HG02943 (cell line): ENCODE results near the gene SLC23A1.
A peak's percentile ranks its signal among the peaks of the same experiment; 100 is the strongest.

Experiments used
- ATAC-seq: cut with Tn5 transposase; IDR thresholded peaks from one replicate; pipeline ENCODE4 v1.9.1; 2021; ENCODE audit warnings: mild to moderate bottlenecking, low read depth, moderate library complexity; ENCODE audit not compliant: unreplicated experiment

SLC23A1 gene

DNA sequence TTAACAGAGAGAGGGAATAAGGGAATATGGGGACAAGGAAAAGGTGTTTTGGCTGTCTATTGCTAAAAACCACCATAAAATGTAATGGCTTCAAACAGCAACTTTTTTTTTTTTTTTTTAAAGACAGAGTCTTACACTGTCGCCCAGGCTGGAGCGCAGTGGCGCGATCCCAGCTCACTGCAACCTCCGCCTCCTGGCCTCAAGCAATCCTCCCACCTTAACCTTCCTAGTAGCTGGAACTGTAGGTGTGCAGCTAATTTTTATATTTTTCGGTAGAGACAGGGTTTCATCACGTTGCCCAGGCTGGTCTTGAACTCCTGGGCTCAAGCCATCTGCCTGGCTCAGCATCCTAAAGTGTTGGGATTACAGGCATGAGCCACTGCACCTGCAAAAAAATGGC lies 25.1 kb upstream of the SLC23A1 start:
- no peak for ATAC-seq

DNA sequence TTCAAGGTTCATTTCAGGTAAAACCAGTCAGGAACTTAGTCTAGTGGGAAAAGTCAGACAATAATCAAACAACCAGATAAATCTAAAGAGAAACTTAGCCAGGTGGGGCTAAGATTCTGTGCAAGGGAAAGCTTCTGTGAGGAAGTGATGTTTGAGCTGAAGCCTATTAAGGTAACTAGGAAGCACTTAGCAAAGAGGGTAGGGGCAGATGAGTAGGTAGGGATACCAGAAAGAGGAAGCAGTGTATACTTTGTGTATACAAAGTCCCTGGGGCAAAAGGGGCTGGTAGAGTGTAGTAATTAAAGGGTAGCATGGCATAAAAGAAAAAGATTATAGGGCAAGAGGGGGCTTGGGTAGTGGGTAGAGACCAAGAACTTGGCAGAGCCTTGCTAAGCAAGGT lies 24.4 kb upstream of the SLC23A1 start:
- ATAC-seq: no peak

DNA sequence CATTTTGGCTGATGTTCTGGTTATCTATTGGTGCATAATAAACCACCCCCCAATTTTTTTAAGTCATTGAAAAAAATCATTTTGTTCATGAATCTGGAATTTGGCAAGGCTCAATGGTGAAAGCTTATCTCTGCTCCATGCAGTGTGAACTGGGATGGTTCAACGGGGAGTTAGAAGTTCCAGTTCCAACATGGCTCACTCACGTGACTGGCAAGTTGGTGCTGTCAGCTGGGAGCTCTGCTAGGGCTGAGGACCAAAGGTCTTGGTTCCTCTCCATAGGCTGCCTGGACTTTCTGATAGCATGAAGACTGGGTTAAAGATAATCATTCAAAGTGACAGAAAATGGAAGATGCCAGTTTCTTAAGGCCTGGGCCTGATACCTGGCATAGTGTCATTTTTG lies 23.9 kb upstream of the SLC23A1 start:
- no peak for ATAC-seq

DNA sequence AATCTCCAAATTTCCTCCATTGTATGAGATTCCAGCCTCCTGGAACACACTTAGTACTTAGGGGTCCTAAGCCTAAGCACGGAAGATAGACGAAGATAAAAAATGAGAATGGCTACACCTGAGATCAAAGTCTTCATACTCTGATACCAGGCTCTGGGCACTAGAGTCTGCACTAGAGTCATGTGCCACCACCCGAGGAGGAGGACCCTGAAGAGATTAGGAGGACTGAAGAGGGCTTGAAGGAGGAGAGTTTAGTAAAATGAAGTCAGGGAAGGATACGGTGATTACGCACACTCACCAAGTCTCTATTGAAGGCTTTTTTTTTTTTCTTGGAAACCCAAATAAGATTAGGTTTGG lies 21.4 kb upstream of the SLC23A1 start:
- no peak for ATAC-seq

DNA sequence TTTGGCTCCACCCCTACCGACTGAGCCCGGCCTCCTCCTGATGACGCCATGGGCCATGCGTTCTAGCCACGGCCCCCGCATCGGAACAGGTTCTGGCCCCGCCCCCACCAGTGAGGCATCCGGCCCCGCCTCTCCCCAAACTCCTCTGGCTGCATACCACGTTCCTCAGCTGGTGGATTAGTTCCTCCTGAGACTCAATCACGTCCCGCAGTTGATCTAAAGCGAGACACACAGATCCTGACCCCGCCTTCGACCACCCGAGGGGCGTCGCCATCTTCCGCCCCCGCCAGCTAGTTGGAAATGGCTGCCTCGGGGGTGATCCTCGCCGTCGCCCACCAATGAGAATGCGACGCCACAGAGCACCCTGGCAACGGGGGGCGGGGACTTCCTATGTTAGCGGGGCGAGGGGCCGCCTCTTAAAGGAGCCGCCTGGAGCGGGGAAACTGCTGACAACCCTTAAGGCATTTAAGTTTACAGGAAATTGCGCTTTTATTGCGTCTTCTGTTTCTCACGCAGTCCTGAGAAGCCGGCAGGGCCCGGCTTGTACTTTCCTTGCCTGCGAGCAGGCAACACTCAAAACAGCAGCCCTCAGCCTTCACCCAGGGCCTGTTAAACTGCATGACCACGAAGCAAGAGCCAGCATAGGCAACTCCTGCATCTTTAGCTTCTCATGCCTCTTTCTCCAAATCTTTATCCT lies 20.8 kb upstream of the SLC23A1 start, which contains the start of gene SPATA24:
TSS of gene SPATA24 (minus strand) at position 303 of the 697 bp plus-strand sequence. CDS start at position 274, 29 bp downstream.
- peak; percentile 74 for ATAC-seq

DNA sequence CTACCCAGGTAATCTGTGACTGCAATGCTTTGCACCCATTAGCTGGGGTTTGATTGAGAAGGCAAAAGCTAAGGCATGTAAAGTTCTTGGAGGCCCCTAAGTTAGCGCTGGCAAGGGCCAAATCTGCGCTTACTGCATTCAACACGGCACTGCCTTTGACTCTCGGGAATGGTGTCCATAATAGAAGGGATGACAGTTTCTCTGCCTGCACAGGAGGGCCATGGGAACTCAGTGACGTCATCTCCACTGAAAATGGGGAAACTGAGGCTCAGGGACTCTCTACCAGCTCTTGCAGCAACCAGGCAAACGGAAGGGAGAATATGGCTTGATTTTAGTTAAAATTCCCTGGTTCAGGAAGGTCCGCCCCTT lies 20.3 kb upstream of the SLC23A1 start:
- ATAC-seq: peak; percentile 5

DNA sequence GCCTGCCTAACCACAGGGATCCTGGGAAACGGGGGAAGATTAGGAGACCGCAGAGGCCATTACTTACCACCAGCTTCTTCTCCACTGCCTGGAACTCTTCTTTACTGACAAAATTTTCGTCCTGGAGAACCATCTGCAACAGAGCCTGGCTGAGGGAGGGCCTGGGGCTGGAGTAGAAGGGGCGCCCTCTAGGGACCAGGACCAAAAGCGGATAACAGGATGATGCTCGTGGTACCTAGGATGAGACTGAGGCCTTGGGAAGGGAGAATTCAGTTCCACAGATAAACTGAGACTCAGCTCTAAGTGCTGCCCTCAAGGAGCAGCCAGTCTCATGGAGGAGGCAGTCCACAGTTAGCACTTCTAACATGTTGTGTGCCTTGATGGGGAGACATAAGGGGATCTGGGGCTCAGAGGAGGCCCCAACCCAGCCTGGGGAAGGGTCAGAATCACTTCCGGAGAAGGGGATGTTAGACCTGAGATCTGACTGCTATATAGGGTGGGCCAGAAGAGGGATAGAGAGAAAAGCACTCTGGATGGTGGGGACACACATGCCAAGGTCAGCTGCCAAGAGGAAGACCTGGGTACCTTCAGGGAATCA lies 19.6 kb upstream of the SLC23A1 start:
- ATAC-seq: no peak

DNA sequence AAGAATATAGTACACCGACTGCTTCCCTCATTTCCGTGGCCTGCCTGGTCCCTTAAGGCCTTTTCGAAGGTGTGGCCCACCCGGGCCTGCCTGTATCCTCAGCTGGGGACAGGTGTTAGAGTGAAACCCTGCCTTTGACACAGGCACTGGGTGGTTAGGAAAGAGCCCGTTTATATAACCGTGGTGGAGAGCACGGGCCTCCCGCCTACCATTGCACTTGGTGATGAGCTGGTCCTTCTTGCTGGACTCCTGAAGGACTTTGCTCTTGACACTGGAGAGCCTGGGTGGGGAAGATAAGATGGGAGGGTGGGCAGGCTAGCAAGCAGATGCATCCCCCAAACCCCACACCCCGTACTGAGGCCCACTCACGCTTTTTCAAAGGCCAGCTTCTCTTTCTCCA lies 18.4 kb upstream of the SLC23A1 start:
- ATAC-seq: no peak

DNA sequence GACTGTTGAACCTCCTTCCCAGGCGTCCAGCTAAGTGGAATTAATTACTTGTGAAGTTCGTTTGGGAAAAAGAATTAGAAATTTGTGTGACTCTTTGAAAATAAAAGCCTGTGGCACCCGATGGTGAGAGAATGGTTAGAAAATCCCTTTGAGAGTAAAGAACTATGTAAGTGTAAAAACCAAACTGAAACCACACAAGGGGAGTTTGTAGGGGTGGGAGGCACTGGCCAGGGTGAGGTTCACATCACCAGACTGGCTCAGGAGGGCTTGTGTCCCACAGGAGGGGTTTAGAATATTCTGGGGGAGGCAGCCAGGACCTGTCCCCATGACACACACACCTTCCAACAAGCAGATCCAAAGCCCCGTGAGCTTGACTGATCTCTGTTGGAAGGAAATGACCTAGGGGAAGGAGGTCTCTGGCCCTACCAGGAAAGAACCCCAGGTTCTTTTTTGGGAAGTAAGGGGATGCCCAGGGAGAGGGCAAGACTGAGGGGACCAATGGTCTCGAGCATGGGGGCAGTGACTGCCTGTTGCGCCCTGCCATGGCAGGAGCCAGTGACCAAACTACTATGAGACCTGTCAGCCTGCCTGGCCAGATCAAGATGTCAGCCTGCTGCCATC lies 16.5 kb upstream of the SLC23A1 start:
- ATAC-seq: no peak

DNA sequence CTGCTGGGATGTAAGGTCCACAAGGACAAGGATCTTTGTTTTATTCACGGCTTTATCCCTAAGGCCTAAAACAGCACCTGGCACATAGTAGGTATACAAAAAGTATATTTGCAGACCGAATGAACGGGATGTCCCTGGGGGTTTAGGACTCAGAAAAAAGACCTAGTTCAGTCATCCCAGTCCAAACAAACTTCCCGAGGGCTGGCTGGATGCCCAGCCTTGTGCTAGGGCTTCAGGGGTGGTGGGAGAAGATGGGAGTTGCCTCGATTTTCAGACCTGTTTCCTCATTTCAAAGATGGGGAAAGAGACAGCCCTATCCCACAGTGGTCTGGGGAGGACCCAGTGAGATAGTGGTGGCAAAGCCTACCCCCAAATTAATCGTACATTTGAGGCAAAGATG lies 14.8 kb upstream of the SLC23A1 start:
- no peak for ATAC-seq

DNA sequence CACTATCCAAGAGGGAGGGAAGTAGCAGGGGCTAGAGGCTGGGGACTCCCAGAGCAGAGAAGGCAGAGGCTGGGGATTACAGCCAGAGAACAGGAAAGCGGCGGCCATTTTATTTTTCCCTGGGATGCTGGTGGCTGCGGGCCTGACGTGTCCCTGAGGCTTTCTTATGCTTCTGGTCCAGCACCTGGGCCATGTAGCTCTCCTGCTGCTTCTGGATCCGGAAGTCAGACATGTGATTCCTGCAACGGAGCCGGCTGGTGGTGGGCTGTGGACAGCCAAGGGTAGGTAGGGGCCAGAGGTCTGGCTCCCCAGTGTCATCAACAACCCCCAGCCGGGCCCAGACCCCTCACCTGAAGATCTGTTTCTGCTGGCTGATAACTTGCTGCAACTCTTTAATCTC lies 13.6 kb upstream of the SLC23A1 start:
- ATAC-seq: no peak

DNA sequence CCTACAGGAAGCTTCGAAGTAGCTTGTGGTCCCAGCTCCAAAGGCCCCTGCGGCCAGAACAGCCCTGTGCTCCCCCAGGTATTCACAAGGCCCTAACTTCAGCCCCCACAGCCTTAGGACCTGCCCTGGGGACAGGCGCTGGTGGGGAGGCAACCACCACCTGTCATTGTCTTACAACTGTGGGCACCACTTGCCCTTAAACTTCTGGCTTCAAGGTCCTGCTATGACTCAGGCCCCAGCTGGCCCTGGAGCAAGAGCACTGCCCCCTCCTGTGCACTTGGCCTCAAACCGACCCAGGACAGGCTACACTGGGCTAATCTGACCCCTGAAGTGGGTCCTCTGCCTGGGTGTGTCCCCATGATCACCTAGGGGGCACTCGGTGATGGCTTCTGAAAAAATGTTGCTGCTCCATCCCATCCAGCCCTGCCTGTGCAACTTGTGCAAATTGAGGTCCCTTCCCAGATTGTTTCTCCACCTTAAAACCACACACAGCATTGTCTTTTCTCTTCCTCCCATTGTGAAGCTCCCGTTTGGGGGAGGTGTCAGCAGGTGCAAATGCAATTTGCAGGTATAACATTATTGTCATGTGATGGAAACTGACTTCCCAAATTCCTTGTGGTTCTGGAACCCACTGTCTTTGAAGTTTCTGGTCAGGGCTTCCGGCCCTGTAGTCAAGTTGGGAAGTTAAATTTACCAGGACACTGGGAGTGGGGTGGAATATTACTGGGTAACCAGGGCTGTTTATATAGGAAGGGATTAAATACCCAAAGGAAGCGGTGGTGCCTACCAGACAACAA lies 12.9 kb upstream of the SLC23A1 start:
- ATAC-seq: no peak

DNA sequence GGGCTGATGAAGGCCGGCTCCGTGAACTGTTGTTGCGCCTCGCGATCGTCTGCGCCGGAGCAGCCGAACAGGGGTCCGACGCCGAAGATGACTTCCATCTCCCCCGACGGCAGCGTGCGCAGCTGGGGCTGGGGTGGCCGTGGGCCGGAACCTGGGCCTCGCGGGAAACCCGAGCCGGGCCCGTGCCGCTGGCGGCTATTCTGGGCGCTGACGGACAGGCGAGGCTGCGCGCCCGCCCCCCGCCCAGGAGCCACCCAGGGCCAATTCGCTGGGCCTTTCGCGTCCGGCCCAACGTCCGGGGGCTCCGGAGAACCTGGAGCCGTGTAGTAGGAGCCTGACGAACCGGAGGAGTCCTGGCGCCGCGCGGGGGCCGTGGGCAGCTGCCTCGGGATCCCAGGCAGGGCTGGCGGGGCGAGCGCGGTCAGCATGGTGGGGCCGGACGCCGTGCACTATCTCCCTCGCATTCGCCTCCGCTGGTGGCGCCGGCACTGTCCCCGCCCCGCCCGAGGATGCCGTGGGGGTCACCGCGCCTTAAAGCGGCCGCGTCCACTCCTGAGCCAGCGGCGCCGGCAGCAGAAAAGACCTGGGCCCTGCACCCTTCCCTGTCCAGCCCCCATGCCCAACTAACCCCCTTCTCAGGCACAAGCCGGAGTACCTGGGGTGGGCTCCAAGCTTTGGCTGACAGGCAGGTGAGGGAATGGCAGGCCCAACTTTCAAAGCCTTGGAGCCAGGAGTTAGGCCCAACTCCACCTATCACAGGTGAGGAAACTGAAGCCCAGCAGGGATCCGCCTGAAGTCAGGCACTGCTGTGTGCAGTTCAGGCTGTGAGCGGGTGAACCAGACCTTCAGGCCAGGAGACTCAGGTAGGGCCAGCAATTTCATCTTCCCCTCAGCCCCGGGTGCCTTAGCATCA lies 11.8 kb upstream of the SLC23A1 start, which contains the start of gene PROB1:
TSS of gene PROB1 (minus strand) at position 451 of the 913 bp plus-strand sequence. CDS start at position 428, 23 bp downstream.
- no peak for ATAC-seq

DNA sequence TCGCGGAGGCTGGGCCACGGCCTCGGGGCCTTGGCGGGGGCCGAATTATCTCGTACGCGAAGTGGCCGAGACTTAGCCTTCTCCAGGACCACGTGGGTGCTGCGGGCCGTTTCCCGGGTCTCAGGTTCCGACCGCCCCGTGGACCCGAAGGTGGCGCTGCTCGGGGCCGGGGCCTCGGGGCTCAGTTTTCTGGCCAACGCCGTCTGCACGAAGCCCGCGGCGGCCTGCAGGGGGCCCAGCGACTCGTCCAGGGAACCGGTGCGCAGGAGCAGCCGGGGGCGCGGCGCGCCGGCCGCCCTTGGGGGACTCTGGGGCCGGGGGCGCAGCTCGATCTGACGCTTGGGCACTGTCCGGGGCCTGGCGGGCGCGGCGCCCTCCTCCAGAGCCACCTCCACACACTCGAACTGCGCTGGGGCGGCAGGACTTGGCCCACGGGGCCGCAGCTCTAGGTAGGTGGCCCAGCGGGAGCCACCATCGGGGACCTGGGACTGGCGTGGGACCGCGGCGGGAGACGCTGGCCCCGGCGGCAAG lies 11.1 kb upstream of the SLC23A1 start:
- ATAC-seq: no peak

DNA sequence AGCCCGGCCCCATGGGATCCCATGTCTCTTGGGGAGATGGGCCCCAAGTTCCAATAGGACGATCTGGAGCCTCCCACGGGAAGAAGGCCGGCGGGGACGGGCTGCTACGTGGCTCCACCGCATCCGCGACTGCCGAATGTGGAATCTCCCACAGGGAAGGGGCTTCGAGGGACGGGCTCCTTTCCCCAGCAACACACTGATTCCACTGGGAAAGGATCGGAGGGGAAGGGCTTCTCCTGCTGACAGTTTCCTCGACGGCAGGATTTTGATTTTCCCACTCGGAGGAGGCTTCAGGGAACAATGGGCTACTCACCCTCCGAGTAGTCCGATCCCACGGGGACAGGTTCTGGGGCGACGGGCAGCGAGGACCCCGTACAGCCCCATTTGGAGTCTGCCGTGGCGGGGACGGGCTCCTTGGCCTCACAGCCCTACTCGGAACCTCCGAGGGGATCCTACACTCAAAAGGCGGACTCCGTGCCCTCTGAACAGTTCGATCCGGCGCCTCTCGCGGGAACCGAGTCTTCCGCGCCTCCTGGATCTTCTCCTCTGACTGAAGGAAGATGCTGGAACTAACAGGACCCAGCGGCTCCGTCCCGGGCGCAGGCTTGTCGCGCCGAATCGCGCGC lies 10.5 kb upstream of the SLC23A1 start:
- no peak for ATAC-seq

DNA sequence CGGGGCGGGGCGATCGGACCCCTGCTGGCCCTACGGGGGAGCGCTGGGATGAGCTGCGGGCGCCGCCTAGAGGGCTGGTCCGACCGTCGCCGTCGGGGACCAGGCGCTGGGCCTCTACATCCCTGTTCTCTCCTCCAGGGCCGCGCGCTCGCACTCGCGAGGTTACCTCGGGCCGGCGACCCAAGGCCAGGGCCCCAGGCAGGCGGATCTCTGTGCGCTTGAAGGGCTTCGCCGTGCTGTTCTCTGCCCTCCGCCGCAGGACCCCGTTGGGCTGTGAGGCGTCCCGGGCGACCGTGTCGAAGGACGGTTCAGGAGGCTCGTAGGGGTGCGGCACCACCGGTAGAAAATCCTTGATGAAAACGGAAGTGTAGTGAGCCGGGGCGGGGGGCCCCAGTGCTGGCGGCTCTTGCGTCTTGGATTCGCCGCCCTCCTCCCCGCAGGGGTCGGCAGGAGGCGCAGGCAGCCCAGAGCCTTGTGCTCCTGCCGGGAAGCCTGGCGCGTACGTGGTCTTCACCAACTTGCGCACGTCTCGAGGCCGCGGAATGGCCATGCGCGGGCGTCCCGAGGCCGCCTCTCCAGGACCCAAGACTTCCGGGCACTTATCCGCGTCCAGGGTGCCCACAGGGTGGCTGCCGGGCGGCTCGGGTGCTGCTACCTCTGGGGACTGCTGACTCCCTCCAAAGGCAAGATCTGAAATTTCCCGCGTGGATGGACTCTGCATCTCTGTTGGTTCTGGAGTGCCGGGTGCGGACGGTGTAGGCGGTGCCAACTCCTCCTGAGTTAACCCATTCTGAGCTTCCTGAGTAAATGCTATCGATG lies 9.8 kb upstream of the SLC23A1 start:
- peak; percentile 43 for ATAC-seq

DNA sequence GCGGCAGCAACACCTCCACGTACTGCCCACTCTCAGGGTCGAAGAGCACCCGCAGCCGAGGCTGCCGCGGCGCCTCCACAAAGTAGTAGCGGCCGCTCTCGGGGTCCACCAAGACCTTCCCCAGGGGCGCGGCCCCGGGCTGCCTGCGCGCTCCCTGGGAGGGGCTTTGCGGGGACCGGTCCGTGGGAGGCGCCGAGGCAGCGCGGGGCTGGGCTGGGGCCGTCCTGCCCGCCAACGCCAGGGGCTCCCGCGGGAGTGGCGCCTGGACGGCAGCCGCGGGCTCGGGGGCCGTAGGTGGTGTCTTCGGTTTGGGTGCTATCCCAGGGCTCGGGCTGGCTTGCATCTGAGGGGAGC lies 9.2 kb upstream of the SLC23A1 start:
- ATAC-seq: no peak

DNA sequence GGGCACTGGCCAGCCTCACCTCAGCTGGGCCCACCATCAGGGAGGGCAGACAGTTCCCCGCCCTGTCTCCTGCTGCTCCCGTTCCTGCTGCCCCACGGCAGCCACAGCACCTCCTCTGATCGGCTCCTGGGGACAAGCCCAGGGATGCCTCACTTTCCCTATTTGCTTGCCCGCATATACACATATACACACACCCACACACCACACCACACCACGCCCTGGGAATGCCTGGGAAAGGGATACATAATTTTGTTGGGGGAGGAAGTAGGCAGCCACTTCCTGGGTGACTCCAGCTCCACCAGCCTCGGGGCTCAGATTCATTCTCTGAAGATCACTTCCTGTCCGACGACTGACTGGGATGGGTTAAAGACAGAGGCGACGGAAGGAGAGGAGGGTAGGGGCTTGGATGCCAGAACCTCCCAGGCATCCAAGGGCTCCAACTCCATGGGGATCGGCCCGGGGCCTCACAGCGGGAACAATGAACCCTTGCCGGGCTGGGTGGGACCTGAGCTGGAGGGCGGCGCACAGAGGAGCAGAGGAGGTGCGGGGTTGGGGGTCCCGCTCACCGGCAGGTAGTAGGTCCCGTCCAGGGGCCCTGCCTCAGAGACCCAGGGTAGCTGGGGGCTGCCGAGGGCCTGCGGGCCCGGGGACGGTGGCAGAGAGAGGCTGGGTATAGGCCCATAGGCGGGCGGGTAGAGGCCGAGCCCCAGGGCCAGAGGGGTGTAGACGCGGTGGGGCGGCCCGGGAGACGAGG lies 8.7 kb upstream of the SLC23A1 start:
- no peak for ATAC-seq
